AG04450 (cell line): ENCODE results near the gene ADIRF. TPM values are rescaled to one million over a fixed set of nuclear protein-coding genes. Genes with fewer than 3 reads are reported as not detected.
"Not testable (repeated sequence)": the region's sequence is repeated elsewhere in the genome, so short reads cannot be mapped to it uniquely, and the experiment has no call there.

Experiments used
- CTCF ChIA-PET: fragments of 300-600, 350-600 bp; formaldehyde crosslinking; extraction: SDS; loops from one replicate; lab custom pipeline; 2022; ENCODE audit warnings: antibody characterized with exemption, inconsistent platforms; lab: Charles Lee
- POLR2A ChIA-PET: fragments of 350-600 bp; formaldehyde crosslinking; extraction: SDS; loops from one replicate; lab custom pipeline; 2021; ENCODE audit warnings: antibody characterized with exemption, inconsistent platforms; lab: Yijun Ruan, JAX
- DNase-seq: peaks from one replicate; pipeline ENCODE4 v3.0.0-alpha.2; 2011; ENCODE audit warnings: low read depth, low spot score
- H3K27ac ChIP-seq: one replicate; pipeline ENCODE4 v1.5.1; 2012; ENCODE audit warnings: low read depth, low read length, control low read depth
- H3K27me3 ChIP-seq: one replicate; pipeline ENCODE4 v1.6.0; 2012; ENCODE audit warnings: low read length; ENCODE audit not compliant: control insufficient read depth, insufficient read depth
- H3K4me3 ChIP-seq: 2 replicates; pipeline ENCODE4 v1.5.1; 2011; ENCODE audit warnings: mild to moderate bottlenecking, low read depth, low read length, control low read depth
- H3K9me3 ChIP-seq: 2 replicates; pipeline ENCODE4 v1.5.1; 2012; ENCODE audit warnings: low read length; ENCODE audit not compliant: control insufficient read depth, insufficient read depth
- polyA plus RNA-seq: library from polyadenylated mRNA; depleted of rRNA; stranded (reverse); fragments of >200 nt; gene quantifications from 2 replicates; pipeline ENCODE4 v1.2.3, GENCODE V29; 2011
- TF ChIP-seq, protein P1 (sequence below): IDR thresholded peaks from 2 replicates; pipeline ENCODE4 v1.5.1; 2011; ENCODE audit warnings: low read depth, low read length, control low read depth, inconsistent platforms

ADIRF gene
- polyA plus RNA-seq, 1 experiment = 3.9 TPM

DNA sequence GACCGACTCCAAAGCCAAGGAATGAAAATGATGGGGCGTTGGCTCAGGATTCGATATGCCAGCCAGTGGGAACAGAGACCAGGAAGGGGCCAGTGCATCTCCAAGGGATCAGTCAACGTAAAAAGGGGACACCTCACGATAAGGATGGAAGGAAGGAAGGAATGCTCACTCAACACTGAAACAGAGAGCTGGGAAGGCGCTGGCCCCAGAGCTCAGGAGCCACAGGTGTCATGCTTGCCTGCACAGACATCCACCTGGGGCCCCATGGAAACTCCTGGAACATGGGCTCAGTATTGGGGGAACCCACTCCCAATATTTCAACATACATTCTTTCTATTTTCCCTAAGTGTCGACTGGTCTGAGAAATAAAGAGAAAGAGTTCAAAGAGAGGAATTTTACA is 16.2 kb upstream of the ADIRF start:
- DNase-seq = no peak
- peaks cover 21% of the 10 kb centered on the region for H3K9me3 ChIP-seq
- peaks cover 6% of the 10 kb centered on the region for H3K27me3 ChIP-seq
- peak overlapping the region; percentile 21 for H3K27ac ChIP-seq
- H3K4me3 ChIP-seq = no peak overlapping the region
- CTCF ChIA-PET = interaction anchor here (1.0 kb wide), 1 partner anchor 12 kb away, joined by 3 read pairs; no protein-coding TSS in a partner anchor
- TF ChIP-seq, protein P1, sequence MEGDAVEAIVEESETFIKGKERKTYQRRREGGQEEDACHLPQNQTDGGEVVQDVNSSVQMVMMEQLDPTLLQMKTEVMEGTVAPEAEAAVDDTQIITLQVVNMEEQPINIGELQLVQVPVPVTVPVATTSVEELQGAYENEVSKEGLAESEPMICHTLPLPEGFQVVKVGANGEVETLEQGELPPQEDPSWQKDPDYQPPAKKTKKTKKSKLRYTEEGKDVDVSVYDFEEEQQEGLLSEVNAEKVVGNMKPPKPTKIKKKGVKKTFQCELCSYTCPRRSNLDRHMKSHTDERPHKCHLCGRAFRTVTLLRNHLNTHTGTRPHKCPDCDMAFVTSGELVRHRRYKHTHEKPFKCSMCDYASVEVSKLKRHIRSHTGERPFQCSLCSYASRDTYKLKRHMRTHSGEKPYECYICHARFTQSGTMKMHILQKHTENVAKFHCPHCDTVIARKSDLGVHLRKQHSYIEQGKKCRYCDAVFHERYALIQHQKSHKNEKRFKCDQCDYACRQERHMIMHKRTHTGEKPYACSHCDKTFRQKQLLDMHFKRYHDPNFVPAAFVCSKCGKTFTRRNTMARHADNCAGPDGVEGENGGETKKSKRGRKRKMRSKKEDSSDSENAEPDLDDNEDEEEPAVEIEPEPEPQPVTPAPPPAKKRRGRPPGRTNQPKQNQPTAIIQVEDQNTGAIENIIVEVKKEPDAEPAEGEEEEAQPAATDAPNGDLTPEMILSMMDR = no peak
- POLR2A ChIA-PET = no interaction called here

DNA sequence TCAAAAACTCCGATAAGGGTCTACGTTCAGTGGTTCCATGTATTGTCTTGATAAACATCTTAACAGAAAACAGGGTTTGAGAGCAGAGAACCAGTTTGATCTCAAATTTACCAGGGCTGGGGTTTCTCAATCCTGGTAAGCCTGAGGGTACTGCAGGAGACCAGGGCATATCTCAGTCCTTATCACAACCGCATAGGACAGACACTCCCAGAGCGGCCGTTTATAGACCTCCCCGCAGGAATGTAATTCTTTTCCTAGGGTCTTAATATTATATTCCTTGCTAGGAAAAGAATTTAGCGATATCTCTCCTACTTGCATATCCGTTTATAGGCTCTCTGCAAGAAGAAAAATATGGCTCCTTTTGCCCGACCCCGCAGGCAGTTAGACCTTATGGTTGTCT is 15.6 kb upstream of the ADIRF start:
- POLR2A ChIA-PET, H3K27ac ChIP-seq, H3K4me3 ChIP-seq, CTCF ChIA-PET, H3K27me3 ChIP-seq, DNase-seq: not testable (repeated sequence)
- H3K9me3 ChIP-seq = peaks cover 21% of the 10 kb centered on the region

DNA sequence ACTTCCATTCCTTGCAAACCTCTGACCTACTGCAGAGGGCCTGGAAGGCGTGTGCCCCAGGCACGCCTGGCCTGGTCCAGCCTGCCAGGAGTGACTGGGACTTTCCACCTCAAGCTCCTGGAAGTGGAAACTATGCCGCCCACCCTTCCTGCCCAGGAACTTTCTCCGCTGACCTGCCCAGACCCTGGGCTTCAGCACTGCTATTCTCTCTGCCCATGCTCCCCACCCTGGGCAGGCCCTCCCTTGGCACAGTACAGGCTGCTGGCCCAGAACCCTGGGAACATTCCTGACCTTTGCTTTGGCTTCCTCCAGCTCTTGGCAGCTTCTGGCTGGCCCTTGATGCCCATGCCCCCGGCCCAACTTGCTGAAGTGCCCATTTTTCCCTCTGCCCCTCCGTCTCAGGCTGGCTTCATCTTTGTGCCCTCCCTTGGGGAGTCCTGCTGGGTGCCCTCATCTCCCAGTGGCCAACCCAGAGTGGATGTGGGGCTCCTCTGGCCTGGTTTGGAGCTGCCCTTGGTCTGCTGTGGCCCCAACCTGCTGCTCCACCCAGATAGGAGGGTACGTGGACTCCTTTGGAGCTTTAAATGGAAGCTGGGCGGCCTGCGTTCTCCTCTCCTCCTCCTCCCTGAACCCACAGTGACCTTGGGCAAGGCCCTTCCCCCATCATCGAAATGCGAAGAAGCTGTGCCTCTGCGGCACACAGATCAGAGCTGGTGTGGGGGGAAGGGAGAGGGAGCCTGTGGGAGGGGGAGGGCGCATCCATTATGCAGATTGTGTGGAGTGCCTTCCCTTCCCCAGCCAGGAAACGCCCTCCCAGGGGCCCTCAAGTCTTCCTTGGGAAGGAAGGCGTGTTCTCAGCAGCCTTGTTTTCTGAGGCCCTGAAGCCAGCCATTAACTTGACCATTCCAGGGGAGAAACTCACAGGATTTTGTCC is 14.3 kb upstream of the ADIRF start:
- peaks cover 21% of the 10 kb centered on the region for H3K9me3 ChIP-seq
- H3K4me3 ChIP-seq = no peak overlapping the region
- DNase-seq = no peak
- H3K27ac ChIP-seq = no peak overlapping the region
- CTCF ChIA-PET = interaction anchor here (0.6 to 2.8 kb wide), 4 partner anchors 9 to 265 kb away, joined by 3 to 14 read pairs (median 5); partner anchors contain the start of gene ADIRF
- POLR2A ChIA-PET = interaction anchor here (0.6 to 1.2 kb wide), 2 partner anchors 17 to 207 kb away, joined by 3 to 8 read pairs; no protein-coding TSS in a partner anchor
- no peaks in the 10 kb centered on the region for H3K27me3 ChIP-seq
- TF ChIP-seq, protein P1 = no peak

DNA sequence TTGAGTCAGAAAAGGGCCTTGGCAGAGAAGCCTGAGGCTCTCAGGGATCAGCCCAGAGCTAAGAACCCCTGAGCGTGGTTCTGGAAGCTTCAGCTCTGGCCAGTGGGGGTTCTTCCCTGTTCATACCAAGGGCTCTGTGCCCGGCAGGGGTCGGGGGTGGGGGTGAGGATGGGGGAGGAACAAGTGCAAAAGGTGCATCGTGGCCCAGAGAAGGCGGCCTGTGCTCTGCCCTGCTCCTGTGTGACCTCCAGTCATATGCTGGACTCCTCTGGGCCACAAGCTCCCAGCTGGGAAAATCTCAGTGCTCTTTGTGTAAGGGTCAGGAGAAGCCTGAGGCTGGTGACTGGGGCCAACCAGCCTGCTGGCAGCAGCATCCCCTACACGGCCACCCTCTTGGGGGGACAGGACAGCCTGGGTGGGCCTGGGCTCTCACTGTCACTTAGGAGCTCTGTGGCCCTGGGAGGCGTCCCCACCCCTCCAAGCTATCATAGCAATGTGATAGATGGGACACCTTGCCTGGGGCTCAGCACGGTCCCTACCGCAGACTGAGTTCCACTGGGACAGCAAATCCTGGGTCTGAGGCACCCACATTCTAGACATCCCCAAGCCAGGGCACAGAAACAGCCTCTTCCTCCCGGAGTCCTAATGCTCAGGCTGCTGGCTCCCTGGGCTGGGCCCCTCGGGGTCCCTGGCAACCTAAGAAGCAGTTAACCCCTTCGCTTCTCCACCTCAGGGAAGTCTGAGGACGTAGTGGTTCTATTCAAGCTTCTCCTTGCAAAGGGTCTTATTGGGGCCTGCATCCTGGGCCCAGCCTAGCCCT is 13.4 kb upstream of the ADIRF start:
- Histone ChIP-seq H3K27me3 (no peaks in the 10 kb centered on the region), H3K9me3 (peaks cover 21% of the 10 kb centered on the region), H3K27ac (no peak overlapping the region), H3K4me3 (no peak overlapping the region)
- ChIA-PET POLR2A (no interaction called here), CTCF (interaction anchor here (0.6 to 2.8 kb wide), 4 partner anchors 8 to 266 kb away, joined by 3 to 14 read pairs (median 5); partner anchors contain the start of gene ADIRF)
- DNase-seq = no peak
- TF ChIP-seq, protein P1 = no peak

DNA sequence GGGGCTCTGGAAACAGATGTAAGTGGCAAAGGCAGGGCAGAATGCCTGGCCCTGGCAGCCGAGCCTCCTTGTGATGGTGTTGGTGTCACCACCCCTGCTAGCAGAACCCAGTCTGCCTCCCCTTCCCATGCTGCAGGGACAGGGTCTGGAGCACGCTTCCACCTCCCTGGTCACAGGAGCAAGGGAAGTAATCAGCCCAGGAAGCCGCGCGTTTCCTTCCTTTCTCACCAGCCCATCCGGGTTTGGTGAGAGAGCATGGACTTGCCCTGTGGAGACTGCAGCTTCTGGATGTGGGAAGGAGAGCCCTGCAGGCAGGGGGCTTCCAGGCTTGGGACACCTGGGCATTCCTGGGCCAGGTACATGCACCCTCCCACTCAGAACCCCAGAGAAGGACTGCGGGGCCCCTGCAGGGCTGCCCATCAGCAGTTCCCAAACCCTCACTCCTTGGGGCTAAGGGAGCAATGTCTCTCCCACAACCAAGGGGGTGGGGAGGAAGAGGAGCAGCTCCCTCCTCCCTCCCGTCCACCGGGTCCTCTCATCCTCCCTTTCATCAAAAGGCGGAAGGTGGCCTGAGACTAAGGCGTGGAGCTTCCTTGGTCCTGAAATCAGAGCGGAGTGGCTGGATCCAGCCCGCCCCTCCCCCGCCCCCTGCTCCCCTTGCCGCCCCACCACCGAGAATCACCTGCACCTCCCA is 12.6 kb upstream of the ADIRF start:
- CTCF ChIA-PET = interaction anchor here (1.4 to 2.8 kb wide), 3 partner anchors 13 to 267 kb away, joined by 3 to 14 read pairs (median 7); partner anchors contain the start of gene ADIRF
- TF ChIP-seq, protein P1 = no peak
- H3K9me3 ChIP-seq = peaks cover 21% of the 10 kb centered on the region
- POLR2A ChIA-PET = no interaction called here
- H3K4me3 ChIP-seq = no peak overlapping the region
- H3K27me3 ChIP-seq = no peaks in the 10 kb centered on the region
- DNase-seq = no peak
- H3K27ac ChIP-seq = no peak overlapping the region
